Small intestine (tissue), 7 donors: ENCODE data around the gene UBE2G2. TPM values are rescaled to one million over a fixed set of nuclear protein-coding genes. Genes with fewer than 3 reads are reported as not detected.

ENCODE experiments used
- DNase-seq, 2 donors: peaks; one replicate each; pipeline versions ENCODE4 v3.0.0 to v3.0.0-alpha.2; 2013
- FAIRE-seq: peaks from 2 replicates; lab custom pipeline; 2012; peaks lifted over from hg19 to GRCh38; lab: Jason Lieb, UNC
- H3K27ac ChIP-seq, 3 donors: one replicate each; pipeline ENCODE4 v1.5.1; 2013; ENCODE audit warnings: low read length in 2 of 3, mild to moderate bottlenecking in 2 of 3, control low read depth in 1 of 3, inconsistent platforms in 1 of 3, low read depth in 1 of 3, moderate library complexity in 1 of 3
- H3K27me3 ChIP-seq, 3 donors: one replicate each; pipeline ENCODE4 v1.6.1; 2013; ENCODE audit warnings: low read length in 3 of 3, inconsistent platforms in 1 of 3; ENCODE audit not compliant: control insufficient read depth in 3 of 3, insufficient read depth in 3 of 3
- H3K36me3 ChIP-seq, 3 donors: one replicate each; pipeline ENCODE4 v1.6.1; 2013; ENCODE audit warnings: low read length in 3 of 3, inconsistent platforms in 1 of 3, low read depth in 1 of 3, mild to moderate bottlenecking in 1 of 3, moderate library complexity in 1 of 3; ENCODE audit not compliant: control insufficient read depth in 3 of 3, insufficient read depth in 2 of 3
- H3K4me1 ChIP-seq, 3 donors: one replicate each; pipeline ENCODE4 v1.6.1; 2013; ENCODE audit warnings: low read length in 2 of 3, inconsistent platforms in 1 of 3, low read depth in 1 of 3, mild to moderate bottlenecking in 1 of 3, moderate library complexity in 1 of 3; ENCODE audit not compliant: control insufficient read depth in 3 of 3, insufficient read depth in 2 of 3
- H3K4me3 ChIP-seq, 3 donors: one replicate each; pipeline ENCODE4 v1.5.1; 2013; ENCODE audit warnings: low read length in 3 of 3, control low read depth in 1 of 3, inconsistent platforms in 1 of 3, low read depth in 1 of 3, mild to moderate bottlenecking in 1 of 3, moderate library complexity in 1 of 3
- H3K9me3 ChIP-seq, 2 donors: one replicate each; pipeline ENCODE4 v1.6.1; 2013; ENCODE audit warnings: low read depth in 1 of 2, low read length in 1 of 2; ENCODE audit not compliant: control insufficient read depth in 2 of 2, insufficient read depth in 1 of 2
- WGBS, 3 donors: extraction: QIAGEN DNeasy Blood & Tissue Kit; methylation state at CpG; one replicate each; pipeline ENCODE4 v1.1.7; 2013; 5-methylcytosine and 5-hydroxymethylcytosine counted together
- polyA plus RNA-seq, 4 donors: library from polyadenylated mRNA; stranded (reverse) in 3 of 4; unstranded in 1 of 4; fragments of 200-250 nt in 3 of 4; fragments of 120-200 nt in 1 of 4; gene quantifications; one replicate each; pipeline versions ENCODE4 v1.2.1 to v1.2.3, GENCODE V29; 2013
- donor health status: healthy with polysubstance abuse.
- donor health status: control.
- donor health status: control.
- donor health status: Bipolar disorder and iron deficiency.
- donor health status: healthy.

UBE2G2 gene
- polyA plus RNA-seq, 4 donors: 30.0 to 75.4 (median 38.7) TPM

DNA sequence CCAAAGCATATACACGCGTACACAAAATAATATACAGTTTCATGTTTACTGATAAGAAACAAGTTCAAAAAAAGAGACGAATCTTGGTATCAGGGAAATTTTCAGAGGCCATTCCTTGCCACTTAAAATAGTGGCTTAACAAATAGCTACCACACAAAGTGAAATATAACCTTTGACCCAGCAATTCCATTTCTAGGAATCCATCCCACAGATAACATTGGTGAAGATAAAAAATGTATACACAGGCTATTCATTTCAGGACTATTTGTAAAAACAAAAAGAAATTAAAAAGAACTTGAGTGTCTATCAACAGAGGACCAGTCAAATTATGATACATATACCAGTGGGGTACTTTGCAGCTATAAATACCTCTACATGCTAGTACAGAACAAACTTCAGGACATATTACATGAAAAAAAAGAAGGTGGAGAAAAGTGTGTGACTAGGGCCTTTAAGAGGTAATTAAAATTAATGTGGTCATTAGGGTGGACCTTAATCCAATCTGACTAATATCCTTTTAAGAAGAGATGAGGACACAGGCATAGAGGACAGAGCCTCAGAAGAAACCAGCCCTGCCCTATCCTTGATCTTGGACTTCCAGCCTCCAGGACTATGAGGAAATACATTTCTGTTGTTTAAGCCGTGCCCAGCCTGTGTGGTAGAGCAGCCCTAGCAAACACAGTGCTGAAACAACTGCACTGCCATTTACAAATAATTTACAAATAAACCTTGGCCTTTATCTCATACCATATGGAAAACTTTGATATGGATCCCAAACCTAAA, 7.8 kb downstream of the UBE2G2 start:
- Histone ChIP-seq H3K4me3 (no peak overlapping the region), H3K27me3 (no peaks in the 10 kb centered on the region), H3K36me3 (peaks cover 0 to 14% (median 0%) of the 10 kb centered on the region in 3 donors), H3K27ac (peak overlapping the region in 1 of 3 donors; percentile 67), H3K4me1 (peaks cover 0 to 21% (median 8%) of the 10 kb centered on the region in 3 donors), H3K9me3 (no peaks in the 10 kb centered on the region)
- DNase-seq (peak; percentile 37 to 82), FAIRE-seq (no peak)
- 8 to 26% (median 22%) methylated on average over 4 of the region's 4 CpGs for WGBS, 3 donors

DNA sequence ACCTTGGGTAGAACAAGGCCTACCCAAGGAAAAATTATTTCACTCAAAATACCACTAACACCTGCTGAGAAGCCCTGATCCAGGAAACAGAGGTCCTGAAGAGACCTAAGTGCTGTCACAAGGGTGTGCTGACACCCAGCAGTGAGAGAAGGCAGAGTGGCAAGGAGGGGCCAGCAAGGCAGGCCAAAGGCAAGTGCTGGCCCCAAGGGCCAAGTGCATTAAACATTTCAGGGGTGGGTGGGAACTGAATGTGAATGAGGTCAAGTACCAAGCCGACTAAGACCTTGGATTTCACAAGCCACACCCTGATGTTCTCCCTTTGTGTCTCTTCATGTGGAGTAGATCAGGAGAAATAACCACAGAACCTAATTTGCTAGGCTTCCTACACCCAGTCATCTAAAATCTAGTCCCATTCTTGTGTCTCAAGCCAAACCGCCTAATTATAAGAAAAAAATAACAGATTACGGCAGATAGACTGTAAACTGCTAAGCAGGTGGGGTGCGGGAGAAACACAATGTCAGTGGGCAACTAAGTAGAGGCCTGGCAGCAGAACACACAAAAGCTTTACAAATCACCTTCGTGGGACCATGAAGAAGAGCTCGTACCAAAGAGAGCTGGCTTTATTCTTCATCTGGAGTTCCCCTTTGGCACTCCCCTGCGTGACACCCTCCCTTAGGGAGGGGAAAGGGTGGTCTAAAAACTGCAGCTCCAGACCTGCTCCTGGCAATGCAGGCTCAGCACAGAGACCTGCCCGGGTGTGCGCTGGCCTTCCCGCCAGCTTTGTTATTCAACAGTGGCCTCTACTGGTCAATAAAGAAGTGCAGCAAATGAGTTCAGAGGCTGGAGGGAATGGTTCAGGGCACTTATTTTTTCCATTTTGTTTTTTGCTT, 8.7 kb downstream of the UBE2G2 start:
- no peak overlapping the region for H3K4me3 ChIP-seq
- peaks cover 0 to 21% (median 8%) of the 10 kb centered on the region in 3 donors for H3K4me1 ChIP-seq
- peaks cover 0 to 14% (median 0%) of the 10 kb centered on the region in 3 donors for H3K36me3 ChIP-seq
- DNase-seq (peak; percentile 83 to 85), FAIRE-seq (no peak)
- no peaks in the 10 kb centered on the region for H3K9me3 ChIP-seq
- H3K27ac ChIP-seq: peak overlapping the region in 2 of 3 donors; percentile 53 to 67
- WGBS, 3 donors: 10 to 26% (median 20%) methylated on average over 10 of the region's 10 CpGs
- H3K27me3 ChIP-seq: no peaks in the 10 kb centered on the region

DNA sequence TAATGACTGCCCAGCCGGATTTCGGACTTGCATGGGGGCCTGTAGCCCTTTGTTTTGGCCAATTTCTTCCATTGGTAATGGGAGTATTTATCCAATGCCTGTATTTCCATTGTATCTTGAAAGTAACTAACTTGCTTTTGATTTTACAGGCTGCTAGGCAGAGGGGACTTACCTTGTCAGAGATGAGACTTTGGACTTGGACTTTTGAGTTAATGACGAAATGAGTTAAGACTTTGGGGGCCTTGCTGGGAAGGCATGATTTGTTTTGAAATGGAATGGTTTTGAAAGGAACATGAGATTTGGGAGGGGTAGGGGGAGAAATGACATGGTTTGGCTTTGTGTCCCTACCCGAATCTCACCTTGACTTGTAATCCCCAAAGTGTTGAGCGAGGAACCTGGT, 9.6 kb downstream of the UBE2G2 start:
- Histone ChIP-seq H3K36me3 (peaks cover 0 to 16% (median 0%) of the 10 kb centered on the region in 3 donors), H3K27ac (peak overlapping the region in 1 of 3 donors; percentile 67), H3K27me3 (no peaks in the 10 kb centered on the region), H3K9me3 (no peaks in the 10 kb centered on the region), H3K4me3 (no peak overlapping the region), H3K4me1 (peaks cover 0 to 21% (median 8%) of the 10 kb centered on the region in 3 donors)
- 78 to 91% (median 88%) methylated on average over 5 of the region's 5 CpGs for WGBS, 3 donors
- no peak for FAIRE-seq
- DNase-seq: peak; percentile 34 to 72

DNA sequence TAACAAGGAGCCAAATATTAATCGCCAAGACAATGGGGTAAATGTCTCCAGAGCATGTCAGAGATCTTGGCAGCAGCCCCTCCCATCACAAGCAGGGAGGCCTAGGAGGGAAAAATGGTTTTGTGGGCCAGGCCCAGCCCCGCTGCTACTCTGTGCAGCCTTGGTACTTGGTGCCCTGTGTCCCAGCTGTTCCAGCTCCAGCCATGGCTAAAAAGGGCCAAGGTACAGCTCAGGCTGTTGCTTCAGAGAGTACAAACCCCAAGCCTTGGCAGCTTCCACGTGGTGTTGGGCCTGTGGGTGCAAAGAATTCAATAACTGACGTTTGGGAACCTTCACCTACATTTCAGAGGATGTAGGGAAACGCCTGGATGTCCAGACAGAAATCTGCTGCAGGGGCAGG, 10.4 kb downstream of the UBE2G2 start:
- DNase-seq: no peak
- no peaks in the 10 kb centered on the region for H3K27me3 ChIP-seq
- H3K36me3 ChIP-seq: peaks cover 0 to 18% (median 0%) of the 10 kb centered on the region in 3 donors
- H3K4me1 ChIP-seq: peaks cover 0 to 21% (median 8%) of the 10 kb centered on the region in 3 donors
- H3K9me3 ChIP-seq: no peaks in the 10 kb centered on the region
- H3K4me3 ChIP-seq: no peak overlapping the region
- WGBS, 3 donors: 75 to 84% (median 76%) methylated on average over 5 of the region's 5 CpGs
- H3K27ac ChIP-seq: peak overlapping the region in 1 of 3 donors; percentile 67
- no peak for FAIRE-seq

DNA sequence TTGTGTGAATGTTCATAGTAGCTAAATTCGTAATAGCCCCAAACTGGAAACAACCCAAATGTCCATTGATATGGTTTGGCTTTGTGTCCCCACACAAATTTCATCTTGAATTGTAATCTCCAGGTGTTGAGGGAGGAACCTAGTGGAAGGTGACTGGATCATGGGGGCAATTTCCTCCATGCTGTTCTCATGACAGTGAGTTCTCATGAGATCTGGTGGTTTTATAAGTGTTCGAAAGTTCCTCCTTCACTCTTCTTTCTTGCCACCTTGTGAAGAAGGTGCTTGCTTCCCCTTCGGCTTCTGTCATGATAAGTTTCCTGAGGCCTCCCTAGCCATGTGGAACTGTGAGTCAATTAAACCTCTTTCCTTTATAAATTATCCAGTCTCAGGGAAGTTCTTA, 11.3 kb downstream of the UBE2G2 start:
- H3K27ac ChIP-seq: no peak overlapping the region
- H3K9me3 ChIP-seq: no peaks in the 10 kb centered on the region
- DNase-seq (no peak), FAIRE-seq (no peak)
- peaks cover 0 to 21% (median 0%) of the 10 kb centered on the region in 3 donors for H3K36me3 ChIP-seq
- H3K4me1 ChIP-seq: peaks cover 0 to 21% (median 8%) of the 10 kb centered on the region in 3 donors
- WGBS, 3 donors: 89 to 92% (median 92%) methylated on average over 3 of the region's 3 CpGs
- no peak overlapping the region for H3K4me3 ChIP-seq
- no peaks in the 10 kb centered on the region for H3K27me3 ChIP-seq

DNA sequence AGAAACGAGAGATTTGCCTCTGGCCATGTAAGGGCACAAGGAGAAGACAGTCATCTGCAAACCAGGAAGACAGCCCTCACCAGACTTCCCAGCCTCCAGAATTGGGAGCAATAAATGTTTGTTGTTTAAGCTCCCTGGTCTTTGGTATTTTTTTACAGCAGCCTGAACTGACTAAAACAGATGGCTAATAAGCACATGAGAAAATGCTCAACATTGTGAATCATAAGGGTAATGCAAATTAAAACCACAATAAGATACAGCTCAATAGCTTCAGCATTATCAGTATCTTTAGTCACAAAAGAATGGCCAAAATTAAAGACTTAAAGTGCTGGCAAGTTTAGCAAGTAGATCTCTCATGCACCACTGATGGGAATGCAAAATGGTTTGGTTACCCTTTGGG, 11.7 kb downstream of the UBE2G2 start:
- Histone ChIP-seq H3K27ac (no peak overlapping the region), H3K4me3 (no peak overlapping the region), H3K27me3 (no peaks in the 10 kb centered on the region), H3K4me1 (peaks cover 0 to 21% (median 8%) of the 10 kb centered on the region in 3 donors), H3K9me3 (no peaks in the 10 kb centered on the region), H3K36me3 (peaks cover 0 to 20% (median under 1%) of the 10 kb centered on the region in 3 donors)
- WGBS, 3 donors: 67 to 94% (median 78%) methylated on average over 1 of the region's 1 CpG
- no peak for DNase-seq
- FAIRE-seq: no peak

DNA sequence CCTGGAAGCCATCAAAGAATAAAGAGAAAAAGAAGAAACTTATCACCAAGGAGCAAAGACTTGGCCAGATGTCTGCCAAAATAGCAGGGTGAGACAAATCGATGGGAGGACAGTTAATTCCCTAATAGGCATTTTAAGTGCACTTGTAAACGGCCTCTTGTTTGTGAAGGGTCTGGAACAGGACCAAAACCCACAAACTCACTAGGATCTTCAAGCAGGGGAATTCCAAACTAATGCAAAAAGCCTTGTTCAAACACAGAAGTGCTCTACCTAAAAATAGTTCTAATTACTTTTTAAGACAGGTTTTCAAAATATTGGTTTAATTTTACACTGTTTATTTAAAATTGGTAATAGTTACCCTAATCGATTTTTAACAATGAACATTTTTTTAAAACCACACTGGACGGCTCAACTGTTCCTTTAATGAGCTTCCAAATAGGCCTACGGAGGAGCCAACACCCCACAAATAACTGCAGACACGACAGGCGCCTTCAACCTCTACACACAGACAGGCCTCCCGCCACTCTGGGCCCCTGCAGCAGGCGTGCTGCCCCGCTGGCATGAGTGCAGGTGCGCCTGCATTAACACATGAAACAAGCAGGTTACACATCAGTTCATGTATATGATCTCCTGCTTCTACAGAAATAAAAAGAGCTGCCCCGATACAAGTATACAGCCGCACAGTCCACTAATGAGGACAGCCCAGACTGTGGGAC, 15.8 kb downstream of the UBE2G2 start:
- FAIRE-seq: no peak
- H3K4me3 ChIP-seq: no peak overlapping the region
- no peaks in the 10 kb centered on the region for H3K27me3 ChIP-seq
- WGBS, 3 donors: 75 to 85% (median 83%) methylated on average over 13 of the region's 13 CpGs
- H3K36me3 ChIP-seq: peaks cover 0 to 31% (median 2%) of the 10 kb centered on the region in 3 donors
- H3K4me1 ChIP-seq: no peaks in the 10 kb centered on the region
- H3K27ac ChIP-seq: no peak overlapping the region
- H3K9me3 ChIP-seq: no peaks in the 10 kb centered on the region
- DNase-seq: no peak

DNA sequence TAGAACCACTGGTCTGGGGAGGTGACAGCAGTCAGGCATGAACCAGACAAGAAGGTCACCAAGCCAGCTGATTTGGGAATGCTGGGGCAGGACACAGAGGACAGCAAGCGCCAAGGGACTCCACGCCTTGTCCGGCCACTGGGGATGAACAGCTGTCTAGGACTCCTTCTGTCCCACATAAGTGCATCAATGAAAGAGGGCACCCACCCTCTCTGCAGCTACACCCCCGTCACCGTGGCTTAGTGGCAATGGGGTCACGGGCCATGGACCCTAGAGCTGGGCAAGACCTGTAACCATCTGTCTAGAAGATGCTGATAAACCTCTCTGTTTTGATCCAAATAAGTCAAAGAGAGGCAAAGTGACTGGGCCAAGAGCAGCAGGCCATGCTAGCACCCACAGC, 16.8 kb downstream of the UBE2G2 start:
- 93 to 100% (median 98%) methylated on average over 6 of the region's 6 CpGs for WGBS, 3 donors
- H3K4me1 ChIP-seq: no peaks in the 10 kb centered on the region

More for the DNA sequence above, 16.8 kb downstream of the UBE2G2 start:
- Histone ChIP-seq H3K9me3 (no peaks in the 10 kb centered on the region), H3K36me3 (peaks cover 0 to 31% (median 7%) of the 10 kb centered on the region in 3 donors), H3K27ac (no peak overlapping the region), H3K4me3 (no peak overlapping the region), H3K27me3 (no peaks in the 10 kb centered on the region)
- no peak for DNase-seq
- no peak for FAIRE-seq
